Stimulated activated CD8-positive, alpha-beta memory T cell treated with anti-CD3 and anti-CD28 coated beads, Interleukin-2, amount 100 ng/mL, for 1 hour (primary cell): ENCODE measurements around the gene OSBPL3.

ENCODE experiments used
- DNase-seq, 2 donors: peaks; one replicate each; pipeline ENCODE4 v3.0.0-alpha.2; 2020; ENCODE audit warnings: low read depth in 2 of 2

The OSBPL3 gene

GRCh38 chr7:24863626-24864025, 116.4 kb downstream of the OSBPL3 start:
- DNase-seq = no peak

- no peak for DNase-seq
These were observed 117.5 kb downstream of the OSBPL3 start for GRCh38 chr7:24862461-24862860.

- no peak for DNase-seq
These were observed 118.6 kb downstream of the OSBPL3 start for GRCh38 chr7:24861336-24861735.

GRCh38 chr7:24860611-24861010, 119.4 kb downstream of the OSBPL3 start:
- DNase-seq = no peak

GRCh38 chr7:24858108-24858977, 121.6 kb downstream of the OSBPL3 start:
- no peak for DNase-seq

- DNase-seq = no peak
These were observed 122.4 kb downstream of the OSBPL3 start for GRCh38 chr7:24857623-24858022.

GRCh38 chr7:24854866-24855265, 125.1 kb downstream of the OSBPL3 start:
- DNase-seq = no peak

- no peak for DNase-seq
These were observed 128.2 kb downstream of the OSBPL3 start for GRCh38 chr7:24851786-24852185.

GRCh38 chr7:24848878-24849277, 131.1 kb downstream of the OSBPL3 start:
- DNase-seq = no peak

- no peak for DNase-seq
These were observed 132.2 kb downstream of the OSBPL3 start for GRCh38 chr7:24847754-24848153.

GRCh38 chr7:24843821-24844434, 136.1 kb downstream of the OSBPL3 start:
- no peak for DNase-seq

- DNase-seq = no peak
These were observed 137.3 kb downstream of the OSBPL3 start for GRCh38 chr7:24842449-24843241.

GRCh38 chr7:24842029-24842428, 137.9 kb downstream of the OSBPL3 start:
- no peak for DNase-seq

GRCh38 chr7:24840563-24840962, 139.4 kb downstream of the OSBPL3 start:
- DNase-seq = no peak

- no peak for DNase-seq
These were observed 143.9 kb downstream of the OSBPL3 start for GRCh38 chr7:24836084-24836483.

- DNase-seq = no peak
These were observed 144.3 kb downstream of the OSBPL3 start for GRCh38 chr7:24835643-24836042.

- DNase-seq = no peak
These were observed 145.7 kb downstream of the OSBPL3 start for GRCh38 chr7:24834128-24834798.

GRCh38 chr7:24833549-24833948, 146.4 kb downstream of the OSBPL3 start:
- no peak for DNase-seq

- DNase-seq = no peak
These were observed 148.7 kb downstream of the OSBPL3 start for GRCh38 chr7:24831240-24831639.

GRCh38 chr7:24830440-24831050, 149.4 kb downstream of the OSBPL3 start:
- DNase-seq = no peak

- no peak for DNase-seq
These were observed 150.2 kb downstream of the OSBPL3 start for GRCh38 chr7:24829787-24830186.
